ENCODE results near the gene RNASE8.

Gene RNASE8

GRCh38 chr14:21018781-21019180, 38.8 kb upstream of the RNASE8 start:
- TF ChIP-seq CTCF (IDR thresholded peaks at IDR 0.05) = no peak

- no peak for TF ChIP-seq CTCF (IDR thresholded peaks at IDR 0.05)
Observed at GRCh38 chr14:21019366-21019765, 38.3 kb upstream of the RNASE8 start.

- TF ChIP-seq CTCF (IDR thresholded peaks at IDR 0.05) = no peak
Observed at GRCh38 chr14:21020977-21021545, 36.6 kb upstream of the RNASE8 start.

- no peak for TF ChIP-seq CTCF (IDR thresholded peaks at IDR 0.05)
Observed at GRCh38 chr14:21022686-21023085, 34.9 kb upstream of the RNASE8 start.

- no peak for TF ChIP-seq CTCF (IDR thresholded peaks at IDR 0.05)
Observed at GRCh38 chr14:21023174-21023573, 34.4 kb upstream of the RNASE8 start.

GRCh38 chr14:21023817-21024584, 33.6 kb upstream of the RNASE8 start:
- TF ChIP-seq CTCF (IDR thresholded peaks at IDR 0.05) = no peak

GRCh38 chr14:21024585-21025370, 32.8 kb upstream of the RNASE8 start, which contains the start of gene NDRG2:
TSS of gene NDRG2 (minus strand) at chr14:21025061. CDS start at chr14:21023315, 1,746 bp downstream.
- TF ChIP-seq CTCF (IDR thresholded peaks at IDR 0.05) = no peak

Data from LNCAP (cell line).